Neural cell (in vitro differentiated cells): ENCODE results near the gene CALHM4. TPM values are rescaled to one million over a fixed set of nuclear protein-coding genes. Genes with fewer than 3 reads are reported as not detected.

Source experiments
- H2AFZ ChIP-seq: fragments of 200-600, 300-800 bp; sonication (generic), shearing (Covaris generic); 2 replicates; pipeline ENCODE4 v1.6.0; 2014; ENCODE audit warnings: low read depth, mild to moderate bottlenecking, antibody characterized with exemption, low read length, moderate library complexity
- H3F3A ChIP-seq: fragments of 200-600 bp; shearing (Covaris generic); 2 replicates; pipeline ENCODE4 v1.6.1; 2016; ENCODE audit warnings: mild to moderate bottlenecking, moderate library complexity, mixed read lengths, antibody characterized with exemption, low read length; ENCODE audit not compliant: insufficient read depth, poor library complexity, severe bottlenecking
- H3K27ac ChIP-seq: fragments of 200-600, 300-800 bp; sonication (generic), shearing (Covaris generic); 2 replicates; pipeline ENCODE4 v1.5.1; 2014; ENCODE audit warnings: mild to moderate bottlenecking, low read length, moderate library complexity
- H3K27me3 ChIP-seq: fragments of 300-800, 200-600 bp; sonication (generic), shearing (Covaris generic); 2 replicates; pipeline ENCODE4 v1.6.0; 2014; ENCODE audit warnings: mild to moderate bottlenecking, low read depth, low read length, moderate library complexity; ENCODE audit not compliant: insufficient read depth
- H3K36me3 ChIP-seq: fragments of 300-800, 200-600 bp; sonication (generic), shearing (Covaris generic); 2 replicates; pipeline ENCODE4 v1.5.1; 2014; ENCODE audit warnings: mild to moderate bottlenecking, antibody characterized with exemption, low read length, moderate library complexity; ENCODE audit not compliant: insufficient read depth
- H3K4me2 ChIP-seq: fragments of 300-800, 200-600 bp; sonication (generic), shearing (Covaris generic); 2 replicates; pipeline ENCODE4 v1.6.0; 2014; ENCODE audit warnings: mild to moderate bottlenecking, low read length
- H3K4me3 ChIP-seq: fragments of 300-800, 200-600 bp; sonication (generic), shearing (Covaris generic); 2 replicates; pipeline ENCODE4 v1.5.1; 2014; ENCODE audit warnings: mild to moderate bottlenecking, low read length, moderate library complexity
- H3K79me2 ChIP-seq: fragments of 200-600 bp; shearing (Covaris generic); replicated peaks from 2 replicates; pipeline ENCODE4 v1.6.0; 2014; ENCODE audit warnings: mild to moderate bottlenecking, low read length, moderate library complexity; ENCODE audit not compliant: insufficient read depth
- H3K9ac ChIP-seq: fragments of 300-800, 200-600 bp; sonication (generic), shearing (Covaris generic); 2 replicates; pipeline ENCODE4 v1.6.1; 2016; ENCODE audit warnings: mild to moderate bottlenecking, low read length, mixed read lengths
- H3K9me2 ChIP-seq: fragments of 200-600 bp; shearing (Covaris generic); 2 replicates; pipeline ENCODE4 v1.6.1; 2016; ENCODE audit warnings: mild to moderate bottlenecking, low read length, mixed read lengths; ENCODE audit not compliant: insufficient read depth
- H3K9me3 ChIP-seq: fragments of 200-600, 300-800 bp; sonication (generic), shearing (Covaris generic); 2 replicates; pipeline ENCODE4 v1.6.1; 2016; ENCODE audit warnings: mild to moderate bottlenecking, mixed run types, low read length, moderate library complexity, mixed read lengths
- H4K20me1 ChIP-seq: fragments of 200-600 bp; shearing (Covaris generic); 2 replicates; pipeline ENCODE4 v1.6.1; 2016; ENCODE audit warnings: mild to moderate bottlenecking, mixed run types; ENCODE audit not compliant: insufficient read depth
- CTCF ChIP-seq: fragments of 450-650 bp; IDR thresholded peaks from 2 replicates; pipeline ENCODE4 v1.5.1; 2014; ENCODE audit warnings: antibody characterized with exemption, mild to moderate bottlenecking, moderate library complexity; ENCODE audit not compliant: poor library complexity, severe bottlenecking
- EP300 ChIP-seq: fragments of 450-650 bp; conservative IDR thresholded peaks from 2 replicates; pipeline ENCODE4 v1.6.1; 2014; ENCODE audit warnings: antibody characterized with exemption, mild to moderate bottlenecking, moderate library complexity; ENCODE audit not compliant: poor library complexity, severe bottlenecking
- EZH2 ChIP-seq: fragments of 200-600, 300-800 bp; shearing (Covaris generic), sonication (generic); IDR thresholded peaks from 2 replicates; pipeline ENCODE4 v1.6.1; 2014; ENCODE audit warnings: antibody characterized with exemption, low read length, borderline replicate concordance, mild to moderate bottlenecking; ENCODE audit not compliant: insufficient read depth, poor library complexity, severe bottlenecking
- MXI1 ChIP-seq: fragments of 450-650 bp; conservative IDR thresholded peaks from 2 replicates; pipeline ENCODE4 v1.6.1; 2014; ENCODE audit warnings: antibody characterized with exemption, mild to moderate bottlenecking; ENCODE audit not compliant: poor library complexity, severe bottlenecking
- POLR2AphosphoS5 ChIP-seq: IDR thresholded peaks from 2 replicates; pipeline ENCODE4 v1.6.1; 2012
- RAD21 ChIP-seq: fragments of 450-650 bp; conservative IDR thresholded peaks from 2 replicates; pipeline ENCODE4 v1.6.1; 2014; ENCODE audit warnings: antibody characterized with exemption, mild to moderate bottlenecking, moderate library complexity
- REST ChIP-seq: IDR thresholded peaks from 2 replicates; pipeline ENCODE4 v1.6.1; 2012; ENCODE audit warnings: borderline replicate concordance
- SMC3 ChIP-seq: fragments of 450-650 bp; conservative IDR thresholded peaks from 2 replicates; pipeline ENCODE4 v1.6.1; 2014; ENCODE audit warnings: antibody characterized with exemption, mild to moderate bottlenecking, moderate library complexity; ENCODE audit not compliant: poor library complexity
- TAF1 ChIP-seq: IDR thresholded peaks from 2 replicates; pipeline ENCODE4 v1.6.1; 2012; ENCODE audit warnings: low read depth
- polyA plus RNA-seq: library from polyadenylated mRNA; depleted of rRNA; stranded (reverse); fragments of >200 nt; gene quantifications from 2 replicates; pipeline ENCODE4 v1.2.3, GENCODE V29; 2014

Gene CALHM4
- polyA plus RNA-seq, 1 donor from 2014 or later, result not detected

GRCh38 chr6:116561377-116562018, 7.9 kb downstream of the CALHM4 start:
- Histone ChIP-seq H3F3A (no peaks in the 10 kb centered on the region), H3K27ac (no peak overlapping the region), H3K9ac (no peak overlapping the region), H3K4me3 (no peak overlapping the region), H3K79me2 (no peaks in the 10 kb centered on the region), H3K9me3 (no peaks in the 10 kb centered on the region), H3K27me3 (no peaks in the 10 kb centered on the region), H3K36me3 (no peaks in the 10 kb centered on the region), H2AFZ (no peak overlapping the region), H3K4me2 (no peak overlapping the region), H4K20me1 (no peaks in the 10 kb centered on the region), H3K9me2 (no peaks in the 10 kb centered on the region)
- TF ChIP-seq RAD21 (peak; percentile 89), SMC3 (peak; percentile 95), CTCF (peak; percentile 89), EZH2 (no peak), MXI1 (peak; percentile 21), REST (no peak), TAF1 (no peak), POLR2AphosphoS5 (no peak), EP300 (no peak)

GRCh38 chr6:116562019-116562403, 8.5 kb downstream of the CALHM4 start:
- Histone ChIP-seq H3K9ac (no peak overlapping the region), H3K9me2 (no peaks in the 10 kb centered on the region), H4K20me1 (no peaks in the 10 kb centered on the region), H3K79me2 (no peaks in the 10 kb centered on the region), H3F3A (no peaks in the 10 kb centered on the region), H3K4me2 (no peak overlapping the region), H3K27ac (no peak overlapping the region), H2AFZ (no peak overlapping the region), H3K36me3 (no peaks in the 10 kb centered on the region), H3K27me3 (no peaks in the 10 kb centered on the region), H3K4me3 (no peak overlapping the region), H3K9me3 (no peaks in the 10 kb centered on the region)
- TF ChIP-seq REST, result no peak
- TF ChIP-seq EP300, result no peak
- TF ChIP-seq SMC3, result no peak
- TF ChIP-seq TAF1, result no peak
- no peak for TF ChIP-seq POLR2AphosphoS5
- TF ChIP-seq MXI1, result no peak
- no peak for TF ChIP-seq EZH2
- no peak for TF ChIP-seq CTCF
- TF ChIP-seq RAD21, result no peak
